CD4-positive, alpha-beta T cell treated with Interleukin-2 at 100 ng/mL for 4 hours (primary cell): ENCODE results near the gene EP400.
A peak's percentile ranks its signal among the peaks of the same experiment; 100 is the strongest.
"Not testable (repeated sequence)": the region's sequence is repeated elsewhere in the genome, so short reads cannot be mapped to it uniquely, and the experiment has no call there.

Experiments used
- DNase-seq: peaks from one replicate; pipeline ENCODE4 v3.0.0-alpha.2; 2020; ENCODE audit warnings: low spot score

Gene EP400

DNA sequence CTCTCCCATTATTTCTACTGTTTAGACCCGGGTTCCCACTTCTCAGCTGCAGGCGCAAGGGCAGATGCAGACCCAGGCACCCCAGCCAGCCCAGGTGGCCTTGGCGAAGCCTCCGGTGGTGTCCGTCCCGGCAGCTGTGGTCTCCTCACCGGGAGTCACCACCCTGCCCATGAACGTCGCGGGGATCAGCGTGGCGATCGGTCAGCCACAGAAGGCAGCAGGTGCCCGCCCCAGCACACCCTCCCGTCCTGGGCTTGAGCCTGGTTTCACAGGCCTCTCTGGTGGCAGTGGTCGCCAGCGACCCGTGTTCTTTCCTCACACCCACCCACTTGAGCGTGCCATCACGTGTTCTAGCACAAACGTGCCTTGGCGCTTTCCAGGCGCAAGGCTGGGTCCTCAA, 117.0 kb downstream of the EP400 start:
- no peak for DNase-seq

GRCh38 chr12:132067182-132067581, 117.4 kb downstream of the EP400 start:
- DNase-seq = no peak

DNA sequence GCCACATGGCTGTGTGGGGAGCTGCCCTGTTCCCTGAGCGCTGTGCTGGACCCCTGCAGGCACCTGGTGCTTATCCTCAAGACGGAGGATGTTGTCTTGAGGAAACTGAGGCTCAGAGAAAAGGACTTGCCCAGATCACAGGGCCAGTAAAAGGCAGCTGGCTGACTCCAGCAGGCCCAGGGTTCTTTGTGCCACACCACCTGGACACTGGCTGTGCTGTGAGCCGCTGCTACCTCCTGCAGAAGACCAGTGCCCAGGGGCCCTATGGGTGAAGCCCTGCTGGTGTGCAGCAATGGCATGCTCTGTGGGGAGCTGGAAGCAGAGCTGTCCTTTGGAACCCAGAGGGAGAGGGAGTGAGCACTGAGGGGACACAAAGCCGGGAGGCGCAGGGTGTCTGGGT, 118.5 kb downstream of the EP400 start:
- DNase-seq = no peak

DNA sequence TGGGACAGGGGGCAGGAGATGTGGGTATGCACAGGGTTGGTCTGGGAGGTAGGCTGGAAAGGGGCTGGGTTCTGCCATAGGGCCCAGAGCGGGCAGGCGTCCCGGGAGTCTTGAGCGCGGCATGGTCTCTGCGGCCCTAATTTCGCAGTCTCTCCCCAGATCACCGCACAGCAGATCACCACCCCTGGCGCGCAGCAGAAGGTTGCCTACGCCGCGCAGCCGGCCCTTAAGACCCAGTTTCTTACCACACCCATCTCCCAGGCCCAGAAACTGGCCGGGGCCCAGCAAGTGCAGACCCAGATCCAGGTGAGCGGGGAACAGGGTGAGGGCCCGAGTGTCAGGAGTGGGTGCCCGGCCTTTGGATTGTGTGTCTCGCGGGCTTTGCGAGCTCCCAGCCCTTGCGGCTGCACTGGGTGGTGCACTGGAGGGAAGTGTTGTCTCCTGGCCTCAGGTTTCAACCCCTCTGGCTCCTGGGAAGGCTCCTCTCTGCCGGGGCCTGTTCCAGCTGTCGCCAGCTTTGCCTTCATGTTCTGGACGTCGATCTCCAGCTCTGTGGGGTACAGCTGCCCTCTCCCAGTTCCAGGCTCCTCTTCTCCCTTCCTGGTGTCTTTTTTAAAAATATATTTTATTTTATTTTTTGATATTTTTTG, 119.7 kb downstream of the EP400 start:
- no peak for DNase-seq

DNA sequence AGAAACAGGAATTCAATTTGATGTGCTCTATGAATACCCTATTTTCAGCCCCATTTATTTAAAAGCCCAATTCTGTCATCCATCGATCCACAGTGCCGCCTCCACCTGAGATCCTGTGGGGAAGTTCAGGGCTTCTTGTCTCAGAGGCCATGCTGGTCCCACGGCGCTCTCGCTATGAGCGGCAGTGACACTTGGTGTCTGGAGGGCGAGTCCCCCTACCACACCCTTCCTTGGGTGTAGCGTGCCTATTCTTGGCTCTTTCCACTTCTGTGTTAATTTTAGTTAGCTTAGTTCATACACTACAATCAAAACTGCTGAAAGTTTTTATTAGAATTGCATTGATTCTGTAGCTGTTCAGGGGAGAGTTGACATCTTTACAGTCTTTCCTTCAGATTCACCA, 120.6 kb downstream of the EP400 start:
- no peak for DNase-seq

DNA sequence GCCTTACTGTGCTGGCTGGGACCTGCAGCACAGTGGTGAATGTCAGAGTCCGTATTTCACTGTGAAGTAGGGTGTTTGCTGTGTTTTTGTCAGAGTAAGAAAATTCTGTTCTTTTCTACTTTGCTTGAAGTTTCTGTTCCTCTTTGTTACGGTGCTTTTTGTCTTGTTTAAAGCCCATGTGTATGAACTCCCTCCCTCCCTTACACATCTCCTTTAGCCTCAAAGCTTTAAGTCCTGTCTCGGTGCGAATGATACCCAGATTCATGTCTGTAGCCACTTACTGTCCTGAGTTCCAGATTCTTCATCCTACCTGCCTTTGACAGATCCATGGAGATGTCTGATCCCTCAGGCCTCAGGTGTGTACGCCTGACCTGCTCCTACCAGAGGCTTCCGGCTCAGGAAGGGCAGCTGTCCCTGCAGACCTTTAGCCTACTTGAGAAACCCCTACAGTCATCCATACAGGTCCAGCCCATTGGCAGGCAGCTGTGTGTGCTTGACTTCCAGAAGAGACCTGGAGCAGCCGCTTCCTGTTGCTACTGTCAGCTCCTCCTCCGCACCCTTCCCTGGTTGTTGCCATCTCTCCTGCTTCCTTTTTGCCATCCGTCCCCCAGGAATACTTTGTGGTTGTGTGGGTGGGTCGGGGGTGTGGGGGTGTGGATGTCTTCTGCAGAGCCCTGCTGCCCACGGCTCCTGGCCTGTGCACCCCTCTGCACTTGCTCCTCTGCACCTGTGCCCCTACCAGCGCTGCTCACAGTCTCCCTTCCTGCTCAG, 121.5 kb downstream of the EP400 start:
- DNase-seq = no peak

GRCh38 chr12:132071830-132072384, 122.2 kb downstream of the EP400 start:
- no peak for DNase-seq

GRCh38 chr12:132074216-132074615, 124.5 kb downstream of the EP400 start:
- no peak for DNase-seq

DNA sequence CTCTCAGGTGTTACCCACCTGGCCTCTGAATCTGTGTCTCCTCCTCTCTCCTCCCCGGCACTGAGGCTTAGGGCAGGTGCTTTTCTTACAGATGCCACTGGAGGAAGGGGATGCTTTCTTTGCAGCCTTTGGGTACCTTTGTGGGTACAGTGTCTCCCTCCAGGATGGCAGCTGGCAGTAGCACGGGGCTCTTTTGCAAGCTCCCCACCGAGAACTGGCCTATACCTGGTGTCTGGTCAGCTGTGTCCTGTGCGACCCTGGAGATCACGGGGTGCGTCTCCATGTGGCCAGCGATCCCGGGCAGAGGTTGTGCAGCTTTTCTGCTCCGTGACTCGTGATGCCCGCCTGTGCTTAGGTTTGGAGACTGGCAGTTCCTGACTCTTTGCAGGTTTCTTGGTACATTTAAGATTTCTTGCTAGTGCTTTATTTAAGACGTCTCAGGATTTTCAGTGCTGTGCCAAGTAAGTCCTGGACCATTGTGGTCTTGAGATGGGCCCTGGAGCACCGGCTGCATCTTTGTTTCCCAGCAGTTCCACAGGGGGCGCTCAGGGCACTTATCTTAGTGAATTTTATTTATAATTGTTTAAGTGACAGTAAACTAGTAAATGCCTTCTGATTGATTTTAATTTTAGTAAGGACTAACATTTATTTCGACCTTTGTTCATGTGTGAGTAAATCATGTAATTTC, 125.4 kb downstream of the EP400 start:
- no peak for DNase-seq

DNA sequence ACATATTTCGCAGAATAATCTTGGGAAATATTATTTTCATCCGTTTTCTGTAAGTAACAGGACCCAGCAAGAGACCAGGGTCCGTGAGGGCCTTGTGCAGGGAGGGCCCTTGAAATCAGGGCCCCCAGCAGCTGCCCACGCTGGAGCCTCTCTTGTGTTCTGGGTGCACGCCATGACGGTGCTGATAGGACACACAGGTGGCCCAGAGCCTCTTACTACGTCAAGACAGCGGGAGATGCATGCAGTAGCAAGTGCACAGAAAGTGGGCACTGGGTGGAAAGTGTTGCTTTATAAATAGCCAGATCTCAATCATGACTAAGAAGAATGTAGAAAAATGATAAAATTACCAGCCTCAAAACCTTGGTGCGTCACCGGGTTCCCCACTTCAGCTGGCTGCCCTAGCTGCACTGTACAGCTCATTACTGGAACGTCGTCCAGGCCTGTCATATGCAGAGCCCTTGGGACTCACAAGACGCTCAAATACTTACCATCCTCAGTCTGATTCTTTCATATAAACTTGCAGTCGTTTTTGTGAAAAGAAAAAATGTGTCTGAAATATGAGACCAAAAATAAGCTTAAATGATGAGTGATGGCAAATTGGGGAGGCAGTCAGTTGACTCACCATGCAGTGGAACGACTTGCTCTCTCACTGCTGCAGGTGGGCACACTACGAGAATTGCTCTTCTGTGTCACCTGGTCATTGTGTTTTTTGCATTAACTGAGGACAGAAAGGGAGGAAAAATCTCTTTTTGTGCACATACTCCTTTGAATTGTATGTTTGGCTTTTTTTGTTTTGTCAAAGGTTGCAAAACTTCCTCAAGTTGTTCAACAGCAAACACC, 126.2 kb downstream of the EP400 start:
- DNase-seq = no peak

DNA sequence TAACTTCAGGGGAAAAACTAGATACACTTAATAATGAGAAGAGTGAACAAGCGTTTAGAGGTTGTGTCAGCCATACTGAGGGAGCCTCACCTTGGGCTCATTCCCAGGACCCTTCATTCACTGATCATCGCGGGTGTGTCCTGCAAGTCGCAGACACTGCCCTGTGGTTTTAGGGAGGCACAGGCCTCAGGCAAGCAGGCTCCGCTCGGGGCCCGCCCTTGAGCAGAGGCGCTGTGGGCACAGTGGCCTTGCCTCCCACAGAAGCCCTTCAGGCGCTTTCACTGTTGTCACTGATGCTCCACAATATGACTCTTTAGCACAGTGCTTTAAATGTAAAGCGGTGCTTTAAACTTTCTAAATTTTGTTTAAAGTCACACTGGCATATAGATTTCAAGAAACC, 127.0 kb downstream of the EP400 start:
- DNase-seq = no peak

- no peak for DNase-seq
Observed at GRCh38 chr12:132077322-132078100, 127.8 kb downstream of the EP400 start.

GRCh38 chr12:132078190-132078589, 128.4 kb downstream of the EP400 start:
- no peak for DNase-seq

GRCh38 chr12:132079200-132079599, 129.5 kb downstream of the EP400 start:
- no peak for DNase-seq

DNA sequence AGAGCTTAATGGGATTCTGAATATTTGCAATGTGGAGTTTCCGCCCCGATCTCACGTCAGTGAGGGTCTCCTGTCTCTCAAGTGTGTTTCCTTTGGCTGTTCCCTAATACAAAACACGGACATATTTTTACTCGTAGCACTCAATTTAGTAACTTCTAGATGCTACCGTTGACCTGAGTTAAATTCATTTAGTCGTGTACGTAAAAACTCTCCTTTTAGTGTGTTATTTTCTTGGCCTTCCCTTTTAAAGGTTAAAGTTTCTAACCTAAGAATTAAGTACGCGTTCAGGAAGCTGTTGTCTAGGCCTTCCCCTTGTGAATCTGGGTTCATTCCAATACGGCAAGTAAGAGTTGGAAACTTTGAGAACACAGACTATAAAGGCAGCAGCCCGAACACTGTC, 130.0 kb downstream of the EP400 start:
- DNase-seq = no peak

DNA sequence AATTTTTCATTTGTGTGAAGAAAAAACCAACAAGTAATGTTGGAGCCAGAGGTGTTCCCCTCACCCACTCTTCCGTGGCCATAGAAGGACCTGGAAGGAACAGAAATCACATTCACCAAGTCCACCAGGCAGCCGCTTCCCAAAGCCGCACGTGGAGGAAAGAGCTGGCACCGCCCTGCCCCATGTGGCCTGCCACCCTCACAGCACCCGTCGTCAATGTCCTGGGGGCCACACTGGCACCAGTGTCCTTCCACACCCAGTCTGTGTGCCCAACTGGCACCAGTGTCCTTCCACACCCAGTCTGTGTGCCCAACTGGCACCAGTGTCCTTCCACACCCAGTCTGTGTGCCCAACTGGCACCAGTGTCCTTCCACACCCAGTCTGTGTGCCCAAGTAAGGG, 130.8 kb downstream of the EP400 start:
- not testable (repeated sequence) for DNase-seq

- no peak for DNase-seq
Observed at GRCh38 chr12:132081423-132081822, 131.7 kb downstream of the EP400 start.

- no peak for DNase-seq
Observed at GRCh38 chr12:132083614-132083940, 133.8 kb downstream of the EP400 start.

- DNase-seq = peak; percentile 90
Observed at GRCh38 chr12:132083941-132084620, 134.3 kb downstream of the EP400 start.

DNA sequence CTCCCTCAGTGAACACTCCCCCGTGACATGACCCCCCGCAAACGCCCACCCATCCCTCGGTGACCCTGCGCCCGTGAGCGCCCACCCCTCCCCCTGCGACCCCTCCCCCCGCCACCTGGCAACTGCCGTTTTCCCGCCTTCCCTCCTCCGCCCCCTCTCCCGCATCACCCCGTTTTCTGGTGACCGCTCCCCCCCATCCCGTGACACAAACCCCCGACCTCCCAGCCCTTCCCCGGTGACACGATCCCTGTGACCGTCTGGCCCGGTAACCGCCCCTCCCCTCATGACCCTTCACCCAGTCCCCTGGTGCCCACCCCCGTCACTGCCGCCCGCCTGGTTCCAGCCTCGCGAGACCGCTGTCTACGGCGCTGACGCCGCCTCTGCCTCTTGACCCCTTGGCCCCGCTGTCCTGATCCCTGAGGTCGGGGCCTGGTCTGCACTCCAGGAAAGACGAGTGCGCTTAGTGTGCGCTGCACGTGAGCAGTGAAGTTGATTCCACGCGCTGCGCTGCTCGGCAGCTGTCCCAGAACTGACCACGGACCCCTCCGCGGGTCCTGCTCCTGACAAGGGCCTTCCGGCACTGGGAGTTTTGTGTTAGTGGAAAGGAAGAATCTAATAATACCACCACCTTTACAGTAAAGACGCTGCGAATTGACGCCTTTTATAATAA, 135.0 kb downstream of the EP400 start:
- DNase-seq = peak; percentile 25
